H1 (cell line): ENCODE data around the gene PIK3R1. TPM values are rescaled to one million over a fixed set of nuclear protein-coding genes. Genes with fewer than 3 reads are reported as not detected.

Experiments
- BRCA1 ChIP-seq: IDR thresholded peaks from 2 replicates; pipeline ENCODE4 v1.6.1; 2012; ENCODE audit warnings: low read depth, low read length, improper control_type of control experiment
- CHD7 ChIP-seq: fragments of 300-600 bp; sonication (generic); IDR thresholded peaks from 2 replicates; pipeline ENCODE4 v1.7.1; 2012; ENCODE audit warnings: low read length, moderate library complexity, mild to moderate bottlenecking, inconsistent platforms; ENCODE audit not compliant: insufficient replicate concordance
- HDAC2 ChIP-seq, 2 experiments: fragments of 300-600 bp in 1 of 2; sonication (generic) in 1 of 2; IDR thresholded peaks; 2 replicates each; pipeline ENCODE4 v1.6.1; 2011 to 2012; ENCODE audit warnings: low read depth in 2 of 2, low read length in 2 of 2, mild to moderate bottlenecking in 2 of 2, moderate library complexity in 2 of 2, borderline replicate concordance in 1 of 2, inconsistent platforms in 1 of 2
- RNF2 ChIP-seq: fragments of 200-900, 300-1000 bp; sonication (generic); IDR thresholded peaks from 2 replicates; pipeline ENCODE4 v1.7.1; 2016; ENCODE audit warnings: borderline replicate concordance, low read depth, mild to moderate bottlenecking, antibody characterized with exemption, low read length; ENCODE audit not compliant: poor library complexity, severe bottlenecking; ENCODE audit errors: missing control alignments
- SUZ12 ChIP-seq: fragments of 200-600 bp; sonication (generic); IDR thresholded peaks from 2 replicates; pipeline ENCODE4 v1.6.1; 2012; ENCODE audit warnings: mild to moderate bottlenecking, inconsistent platforms, low read length, moderate library complexity, mixed read lengths
- TAF7 ChIP-seq: optimal IDR thresholded peaks from 2 replicates; pipeline ENCODE3; 2011; ENCODE audit warnings: low read depth, mild to moderate bottlenecking, inconsistent platforms, low read length, moderate library complexity, borderline replicate concordance
- TBP ChIP-seq: IDR thresholded peaks from 2 replicates; pipeline ENCODE4 v1.6.1; 2011; ENCODE audit warnings: low read depth, low read length, improper control_type of control experiment
- polyA plus RNA-seq, 7 experiments: library from polyadenylated mRNA; depleted of rRNA in 3 of 7; stranded (reverse) in 5 of 7; unstranded in 2 of 7; fragments of >200 nt in 5 of 7; fragments of 200-250 nt in 2 of 7; gene quantifications; 1 replicate in 5 of 7; 2 replicates in 1 of 7; 4 replicates in 1 of 7; pipeline versions ENCODE4 v1.2.1 to v1.2.3, GENCODE V29; 2011 to 2013; ENCODE audit warnings: missing spikeins in 2 of 7, mixed read lengths in 2 of 7
- total RNA-seq: library from RNA; stranded (reverse); fragmentation: NEBNext Ultra II Directional; extraction: Animal tissue kit (Norgen Biotek cat#: 25700); gene quantifications from 2 replicates; pipeline ENCODE4 v1.2.1, GENCODE V29; 2021

Gene PIK3R1
- total and polyA plus RNA-seq, 2 of the 8 experiments (the other 6 are each of a cell fraction or from before 2014, with no cell fraction given): 2.3 to 13.7 TPM

- TF ChIP-seq TAF7 (no peak), TBP (no peak), RNF2 (no peak), BRCA1 (no peak), HDAC2 (IDR thresholded peaks at IDR 0.05; ENCODE audit: borderline replicate concordance in 1 of 2, low read depth in 2 of 2, low read length in 2 of 2) (no peak), SUZ12 (no peak), CHD7 (no peak)
- TF ChIP-seq, all 59 proteins: peak for 0
Measured at GRCh38 chr5:68279984-68280383, 64.4 kb downstream of the PIK3R1 start (continued).
